Measurements from ENCODE around the gene MAPK6. TPM values are rescaled to one million over a fixed set of nuclear protein-coding genes. Genes with fewer than 3 reads are reported as not detected.

MAPK6 gene
- total and polyA plus RNA-seq, 9 of the 15 experiments (the other 6 are each of a cell fraction or from before 2014, with no cell fraction given) = 28.5 to 97.1 (median 74.0) TPM

DNA sequence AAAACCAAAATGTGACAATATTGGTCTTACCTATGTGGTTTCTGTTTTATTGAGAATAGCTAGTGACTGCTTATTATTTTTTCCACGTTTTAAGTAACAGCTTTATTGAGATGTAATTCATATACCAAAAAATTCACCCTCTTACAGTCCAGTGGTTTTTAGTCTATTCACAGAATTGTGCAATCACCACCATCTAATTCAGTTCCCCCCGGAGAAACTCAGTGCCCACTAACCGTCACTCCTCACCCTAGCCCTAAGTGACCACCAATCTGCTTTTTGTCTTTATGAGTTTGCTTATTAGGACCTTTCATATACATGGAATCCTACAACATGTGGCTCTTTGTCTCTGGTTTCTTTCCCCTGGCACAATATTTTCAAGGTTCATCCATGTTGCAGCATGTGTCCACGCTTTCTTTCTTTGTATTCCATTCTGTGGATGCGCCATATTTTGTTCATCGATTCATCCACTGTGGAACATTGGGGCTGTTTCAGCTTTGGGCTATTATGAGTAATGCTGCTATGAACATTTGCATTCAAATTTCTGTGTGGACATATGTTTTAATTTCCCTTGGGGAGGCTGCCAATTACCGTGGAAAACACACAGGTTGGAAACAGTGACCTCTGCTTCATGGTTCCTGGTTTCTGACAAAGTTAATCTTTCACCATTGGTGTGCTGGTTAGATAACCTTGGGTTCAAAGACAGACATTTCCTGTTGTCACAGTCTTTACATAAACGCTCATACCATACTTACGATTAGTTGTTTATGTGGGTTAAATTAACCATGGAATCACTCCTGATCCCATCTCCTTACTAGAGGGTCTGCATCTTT is 96.8 kb downstream of the MAPK6 start (continued):
- TF ChIP-seq, protein P1, sequence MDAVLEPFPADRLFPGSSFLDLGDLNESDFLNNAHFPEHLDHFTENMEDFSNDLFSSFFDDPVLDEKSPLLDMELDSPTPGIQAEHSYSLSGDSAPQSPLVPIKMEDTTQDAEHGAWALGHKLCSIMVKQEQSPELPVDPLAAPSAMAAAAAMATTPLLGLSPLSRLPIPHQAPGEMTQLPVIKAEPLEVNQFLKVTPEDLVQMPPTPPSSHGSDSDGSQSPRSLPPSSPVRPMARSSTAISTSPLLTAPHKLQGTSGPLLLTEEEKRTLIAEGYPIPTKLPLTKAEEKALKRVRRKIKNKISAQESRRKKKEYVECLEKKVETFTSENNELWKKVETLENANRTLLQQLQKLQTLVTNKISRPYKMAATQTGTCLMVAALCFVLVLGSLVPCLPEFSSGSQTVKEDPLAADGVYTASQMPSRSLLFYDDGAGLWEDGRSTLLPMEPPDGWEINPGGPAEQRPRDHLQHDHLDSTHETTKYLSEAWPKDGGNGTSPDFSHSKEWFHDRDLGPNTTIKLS (IDR thresholded peaks at IDR 0.05; ENCODE audit: borderline replicate concordance, low read depth) = no peak
- TF ChIP-seq, protein P2, sequence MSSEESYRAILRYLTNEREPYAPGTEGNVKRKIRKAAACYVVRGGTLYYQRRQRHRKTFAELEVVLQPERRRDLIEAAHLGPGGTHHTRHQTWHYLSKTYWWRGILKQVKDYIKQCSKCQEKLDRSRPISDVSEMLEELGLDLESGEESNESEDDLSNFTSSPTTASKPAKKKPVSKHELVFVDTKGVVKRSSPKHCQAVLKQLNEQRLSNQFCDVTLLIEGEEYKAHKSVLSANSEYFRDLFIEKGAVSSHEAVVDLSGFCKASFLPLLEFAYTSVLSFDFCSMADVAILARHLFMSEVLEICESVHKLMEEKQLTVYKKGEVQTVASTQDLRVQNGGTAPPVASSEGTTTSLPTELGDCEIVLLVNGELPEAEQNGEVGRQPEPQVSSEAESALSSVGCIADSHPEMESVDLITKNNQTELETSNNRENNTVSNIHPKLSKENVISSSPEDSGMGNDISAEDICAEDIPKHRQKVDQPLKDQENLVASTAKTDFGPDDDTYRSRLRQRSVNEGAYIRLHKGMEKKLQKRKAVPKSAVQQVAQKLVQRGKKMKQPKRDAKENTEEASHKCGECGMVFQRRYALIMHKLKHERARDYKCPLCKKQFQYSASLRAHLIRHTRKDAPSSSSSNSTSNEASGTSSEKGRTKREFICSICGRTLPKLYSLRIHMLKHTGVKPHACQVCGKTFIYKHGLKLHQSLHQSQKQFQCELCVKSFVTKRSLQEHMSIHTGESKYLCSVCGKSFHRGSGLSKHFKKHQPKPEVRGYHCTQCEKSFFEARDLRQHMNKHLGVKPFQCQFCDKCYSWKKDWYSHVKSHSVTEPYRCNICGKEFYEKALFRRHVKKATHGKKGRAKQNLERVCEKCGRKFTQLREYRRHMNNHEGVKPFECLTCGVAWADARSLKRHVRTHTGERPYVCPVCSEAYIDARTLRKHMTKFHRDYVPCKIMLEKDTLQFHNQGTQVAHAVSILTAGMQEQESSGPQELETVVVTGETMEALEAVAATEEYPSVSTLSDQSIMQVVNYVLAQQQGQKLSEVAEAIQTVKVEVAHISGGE (CRISPR knock-in tag; IDR thresholded peaks at IDR 0.05) = no peak
- no peak for TF ChIP-seq TCFL5 (CRISPR knock-in tag; conservative IDR thresholded peaks at IDR 0.05)
- no peak for TF ChIP-seq TAF9B (IDR thresholded peaks at IDR 0.05; ENCODE audit: partially characterized antibody)
- peak; percentile 77 for TF ChIP-seq CEBPB (tag; IDR thresholded peaks at IDR 0.05)
- TF ChIP-seq PHF8 (IDR thresholded peaks at IDR 0.05; ENCODE audit: borderline replicate concordance, low read length) = no peak
- TF ChIP-seq, protein P3, sequence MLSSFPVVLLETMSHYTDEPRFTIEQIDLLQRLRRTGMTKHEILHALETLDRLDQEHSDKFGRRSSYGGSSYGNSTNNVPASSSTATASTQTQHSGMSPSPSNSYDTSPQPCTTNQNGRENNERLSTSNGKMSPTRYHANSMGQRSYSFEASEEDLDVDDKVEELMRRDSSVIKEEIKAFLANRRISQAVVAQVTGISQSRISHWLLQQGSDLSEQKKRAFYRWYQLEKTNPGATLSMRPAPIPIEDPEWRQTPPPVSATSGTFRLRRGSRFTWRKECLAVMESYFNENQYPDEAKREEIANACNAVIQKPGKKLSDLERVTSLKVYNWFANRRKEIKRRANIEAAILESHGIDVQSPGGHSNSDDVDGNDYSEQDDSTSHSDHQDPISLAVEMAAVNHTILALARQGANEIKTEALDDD (IDR thresholded peaks at IDR 0.05) = peak; percentile 94
- TF ChIP-seq SIX5 (IDR thresholded peaks at IDR 0.05; ENCODE audit: borderline replicate concordance in 1 of 2, insufficient read depth in 1 of 2, low read depth in 1 of 2, low read length in 2 of 2) = no peak
- no peak for TF ChIP-seq GTF2F1 (IDR thresholded peaks at IDR 0.05; ENCODE audit: low read depth, low read length)
- TF ChIP-seq NR2C1 (IDR thresholded peaks at IDR 0.05) = peak; percentile 37
- peak; percentile 44; the same call in 1 of the 2 replicates for TF ChIP-seq NR2C1 (tag; IDR thresholded peaks at IDR 0.05)
- no peak for TF ChIP-seq ZNF124 (CRISPR knock-in tag; IDR thresholded peaks at IDR 0.05)
- TF ChIP-seq, protein P4, sequence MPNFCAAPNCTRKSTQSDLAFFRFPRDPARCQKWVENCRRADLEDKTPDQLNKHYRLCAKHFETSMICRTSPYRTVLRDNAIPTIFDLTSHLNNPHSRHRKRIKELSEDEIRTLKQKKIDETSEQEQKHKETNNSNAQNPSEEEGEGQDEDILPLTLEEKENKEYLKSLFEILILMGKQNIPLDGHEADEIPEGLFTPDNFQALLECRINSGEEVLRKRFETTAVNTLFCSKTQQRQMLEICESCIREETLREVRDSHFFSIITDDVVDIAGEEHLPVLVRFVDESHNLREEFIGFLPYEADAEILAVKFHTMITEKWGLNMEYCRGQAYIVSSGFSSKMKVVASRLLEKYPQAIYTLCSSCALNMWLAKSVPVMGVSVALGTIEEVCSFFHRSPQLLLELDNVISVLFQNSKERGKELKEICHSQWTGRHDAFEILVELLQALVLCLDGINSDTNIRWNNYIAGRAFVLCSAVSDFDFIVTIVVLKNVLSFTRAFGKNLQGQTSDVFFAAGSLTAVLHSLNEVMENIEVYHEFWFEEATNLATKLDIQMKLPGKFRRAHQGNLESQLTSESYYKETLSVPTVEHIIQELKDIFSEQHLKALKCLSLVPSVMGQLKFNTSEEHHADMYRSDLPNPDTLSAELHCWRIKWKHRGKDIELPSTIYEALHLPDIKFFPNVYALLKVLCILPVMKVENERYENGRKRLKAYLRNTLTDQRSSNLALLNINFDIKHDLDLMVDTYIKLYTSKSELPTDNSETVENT (CRISPR knock-in tag; IDR thresholded peaks at IDR 0.05) = no peak
- TF ChIP-seq RAD51 (IDR thresholded peaks at IDR 0.05; ENCODE audit: borderline replicate concordance, low read depth) = no peak
- TF ChIP-seq EP300 (IDR thresholded peaks at IDR 0.05; ENCODE audit: low read length) = peak; percentile 60; the same call in 1 of the 2 replicates

Data from K562 (cell line).